Mucosa of rectum (tissue), 2 donors: ENCODE measurements around the gene DOCK1.
"Not testable (repeated sequence)": the region's sequence is repeated elsewhere in the genome, so short reads cannot be mapped to it uniquely, and the experiment has no call there.

ENCODE experiments used
- H3K27ac ChIP-seq, 2 donors: one replicate each; pipeline ENCODE4 v1.7.0; 2013; ENCODE audit warnings: inconsistent platforms in 2 of 2, low read depth in 2 of 2, low read length in 2 of 2
- H3K27me3 ChIP-seq, 2 donors: one replicate each; pipeline ENCODE4 v1.7.0; 2013; ENCODE audit warnings: low read length in 2 of 2; ENCODE audit not compliant: control insufficient read depth in 2 of 2, insufficient read depth in 2 of 2
- H3K36me3 ChIP-seq, 2 donors: one replicate each; pipeline ENCODE4 v1.7.0; 2013; ENCODE audit warnings: low read length in 2 of 2; ENCODE audit not compliant: control insufficient read depth in 2 of 2, insufficient read depth in 2 of 2
- H3K4me1 ChIP-seq, 2 donors: one replicate each; pipeline ENCODE4 v1.7.0; 2013; ENCODE audit warnings: low read length in 2 of 2, mild to moderate bottlenecking in 1 of 2; ENCODE audit not compliant: control insufficient read depth in 2 of 2, insufficient read depth in 2 of 2
- H3K4me3 ChIP-seq, 2 donors: one replicate each; pipeline ENCODE4 v1.7.0; 2013; ENCODE audit warnings: low read length in 2 of 2
- H3K9ac ChIP-seq, 2 donors: one replicate each; pipeline ENCODE4 v1.7.0; 2013; ENCODE audit warnings: low read length in 2 of 2, low read depth in 1 of 2, mild to moderate bottlenecking in 1 of 2
- H3K9me3 ChIP-seq, 2 donors: one replicate each; pipeline ENCODE4 v1.7.0; 2013; ENCODE audit warnings: low read length in 2 of 2; ENCODE audit not compliant: control insufficient read depth in 2 of 2
- donor health status: healthy.
- donor health status: Normal muscosa, but diverticular disease.

DOCK1 gene

GRCh38 chr10:127308031-127308430, 402.8 kb downstream of the DOCK1 start:
- Histone ChIP-seq H3K9me3 (no peaks in the 10 kb centered on the region), H3K4me1 (peaks cover 0 to 6% of the 10 kb centered on the region in 2 donors), H3K9ac (no peak overlapping the region), H3K4me3 (no peak overlapping the region), H3K27ac (no peak overlapping the region), H3K36me3 (no peaks in the 10 kb centered on the region), H3K27me3 (no peaks in the 10 kb centered on the region)

- not testable (repeated sequence) for H3K4me1 ChIP-seq, H3K27ac ChIP-seq, H3K9me3 ChIP-seq, H3K9ac ChIP-seq, H3K27me3 ChIP-seq, H3K36me3 ChIP-seq, H3K4me3 ChIP-seq
Observed at GRCh38 chr10:127309619-127310018, 404.4 kb downstream of the DOCK1 start.

- Histone ChIP-seq H3K4me1 (peaks cover 0 to 2% of the 10 kb centered on the region in 2 donors), H3K4me3 (no peak overlapping the region), H3K9ac (no peak overlapping the region), H3K27ac (no peak overlapping the region), H3K36me3 (no peaks in the 10 kb centered on the region), H3K27me3 (no peaks in the 10 kb centered on the region), H3K9me3 (no peaks in the 10 kb centered on the region)
Observed at GRCh38 chr10:127310430-127310829, 405.2 kb downstream of the DOCK1 start.

GRCh38 chr10:127310923-127311322, 405.7 kb downstream of the DOCK1 start:
- Histone ChIP-seq H3K27me3 (no peaks in the 10 kb centered on the region), H3K9ac (no peak overlapping the region), H3K9me3 (no peaks in the 10 kb centered on the region), H3K4me3 (no peak overlapping the region), H3K4me1 (peaks cover 0 to 2% of the 10 kb centered on the region in 2 donors), H3K27ac (no peak overlapping the region), H3K36me3 (no peaks in the 10 kb centered on the region)

- no peaks in the 10 kb centered on the region for H3K36me3 ChIP-seq
- H3K27me3 ChIP-seq, result no peaks in the 10 kb centered on the region
- H3K4me1 ChIP-seq, result peaks cover 0 to 2% of the 10 kb centered on the region in 2 donors
- no peak overlapping the region for H3K27ac ChIP-seq
- H3K4me3 ChIP-seq, result no peak overlapping the region
- no peaks in the 10 kb centered on the region for H3K9me3 ChIP-seq
- H3K9ac ChIP-seq, result no peak overlapping the region
Observed at GRCh38 chr10:127313996-127314700, 408.9 kb downstream of the DOCK1 start.

GRCh38 chr10:127314797-127315196, 409.6 kb downstream of the DOCK1 start:
- H3K9ac ChIP-seq, result no peak overlapping the region

GRCh38 chr10:127315888-127316287, 410.7 kb downstream of the DOCK1 start:
- Histone ChIP-seq H3K36me3 (no peaks in the 10 kb centered on the region), H3K27me3 (no peaks in the 10 kb centered on the region), H3K4me3 (no peak overlapping the region), H3K4me1 (no peaks in the 10 kb centered on the region), H3K9ac (no peak overlapping the region), H3K9me3 (no peaks in the 10 kb centered on the region), H3K27ac (no peak overlapping the region)

More at GRCh38 chr10:127314797-127315196, 409.6 kb downstream of the DOCK1 start:
- Histone ChIP-seq H3K27ac (no peak overlapping the region), H3K4me1 (peaks cover 0 to 2% of the 10 kb centered on the region in 2 donors), H3K9me3 (no peaks in the 10 kb centered on the region), H3K27me3 (no peaks in the 10 kb centered on the region), H3K4me3 (no peak overlapping the region), H3K36me3 (no peaks in the 10 kb centered on the region)

GRCh38 chr10:127318396-127318795, 413.2 kb downstream of the DOCK1 start:
- Histone ChIP-seq H3K9me3 (no peaks in the 10 kb centered on the region), H3K27ac (no peak overlapping the region), H3K9ac (no peak overlapping the region), H3K27me3 (no peaks in the 10 kb centered on the region), H3K4me1 (no peaks in the 10 kb centered on the region), H3K36me3 (no peaks in the 10 kb centered on the region), H3K4me3 (no peak overlapping the region)

GRCh38 chr10:127319271-127319670, 414.0 kb downstream of the DOCK1 start:
- Histone ChIP-seq H3K27ac (no peak overlapping the region), H3K27me3 (no peaks in the 10 kb centered on the region), H3K9ac (no peak overlapping the region), H3K4me3 (no peak overlapping the region), H3K4me1 (no peaks in the 10 kb centered on the region), H3K36me3 (no peaks in the 10 kb centered on the region), H3K9me3 (no peaks in the 10 kb centered on the region)

- H3K27ac ChIP-seq, result no peak overlapping the region
- H3K9me3 ChIP-seq, result no peaks in the 10 kb centered on the region
- no peaks in the 10 kb centered on the region for H3K4me1 ChIP-seq
- no peak overlapping the region for H3K9ac ChIP-seq
- no peak overlapping the region for H3K4me3 ChIP-seq
- no peaks in the 10 kb centered on the region for H3K27me3 ChIP-seq
- H3K36me3 ChIP-seq, result no peaks in the 10 kb centered on the region
Observed at GRCh38 chr10:127319691-127320090, 414.5 kb downstream of the DOCK1 start.
